NCI-H1417 treated with DMSO at 0.1 percent for 48 hours (cell line): Measurements from ENCODE around the gene MAGI2.

Experiments used
- DNase-seq: peaks from one replicate; lab custom pipeline; 2025; lab: John Stamatoyannopoulos, UW

Gene MAGI2

GRCh38 chr7:78222001-78222751 is 1231.3 kb downstream of the MAGI2 start:
- DNase-seq, result no peak

GRCh38 chr7:78220754-78221153 is 1232.7 kb downstream of the MAGI2 start:
- DNase-seq, result peak; percentile 13

- no peak for DNase-seq
Measured at GRCh38 chr7:78218876-78219275, 1234.6 kb downstream of the MAGI2 start.

GRCh38 chr7:78218051-78218450 is 1235.4 kb downstream of the MAGI2 start:
- DNase-seq, result no peak

GRCh38 chr7:78215199-78215598 is 1238.3 kb downstream of the MAGI2 start:
- no peak for DNase-seq

- no peak for DNase-seq
Measured at GRCh38 chr7:78213402-78213801, 1240.1 kb downstream of the MAGI2 start.

GRCh38 chr7:78212476-78213060 is 1240.9 kb downstream of the MAGI2 start:
- no peak for DNase-seq

GRCh38 chr7:78207269-78207668 is 1246.2 kb downstream of the MAGI2 start:
- no peak for DNase-seq

GRCh38 chr7:78206769-78207168 is 1246.7 kb downstream of the MAGI2 start:
- no peak for DNase-seq

GRCh38 chr7:78203042-78203720 is 1250.3 kb downstream of the MAGI2 start:
- no peak for DNase-seq

GRCh38 chr7:78198756-78199155 is 1254.7 kb downstream of the MAGI2 start:
- no peak for DNase-seq

GRCh38 chr7:78197447-78197846 is 1256.0 kb downstream of the MAGI2 start:
- no peak for DNase-seq

- no peak for DNase-seq
Measured at GRCh38 chr7:78195281-78195680, 1258.2 kb downstream of the MAGI2 start.

GRCh38 chr7:78194611-78195010 is 1258.9 kb downstream of the MAGI2 start:
- DNase-seq, result no peak

GRCh38 chr7:78191475-78192079 is 1261.9 kb downstream of the MAGI2 start:
- no peak for DNase-seq

- no peak for DNase-seq
Measured at GRCh38 chr7:78189762-78190161, 1263.7 kb downstream of the MAGI2 start.

GRCh38 chr7:78185149-78185745 is 1268.2 kb downstream of the MAGI2 start:
- no peak for DNase-seq

GRCh38 chr7:78184299-78184698 is 1269.2 kb downstream of the MAGI2 start:
- DNase-seq, result no peak

- no peak for DNase-seq
Measured at GRCh38 chr7:78179827-78180477, 1273.5 kb downstream of the MAGI2 start.

GRCh38 chr7:78179211-78179610 is 1274.3 kb downstream of the MAGI2 start:
- DNase-seq, result no peak

GRCh38 chr7:78178319-78178718 is 1275.1 kb downstream of the MAGI2 start:
- no peak for DNase-seq

- no peak for DNase-seq
Measured at GRCh38 chr7:78176171-78176570, 1277.3 kb downstream of the MAGI2 start.
